Smooth muscle cell (in vitro differentiated cells): ENCODE data around the gene CGB3. TPM values are rescaled to one million over a fixed set of nuclear protein-coding genes. Genes with fewer than 3 reads are reported as not detected.

Experiments
- DNase-seq: peaks from one replicate; lab custom pipeline; 2025; ENCODE audit not compliant: unreplicated experiment; lab: John Stamatoyannopoulos, UW
- H2AFZ ChIP-seq: fragments of 200-600 bp; sonication (generic); 2 replicates; pipeline ENCODE4 v1.6.0; 2016; ENCODE audit warnings: antibody characterized with exemption, low read depth, mild to moderate bottlenecking
- H3F3A ChIP-seq: fragments of 200-600 bp; sonication (generic); 2 replicates; pipeline ENCODE4 v1.6.0; 2017; ENCODE audit warnings: antibody characterized with exemption, low read depth
- H3K27ac ChIP-seq: fragments of 200-600 bp; sonication (generic); 2 replicates; pipeline ENCODE4 v1.5.1; 2016; ENCODE audit warnings: low read depth, mild to moderate bottlenecking
- H3K27me3 ChIP-seq: fragments of 200-600 bp; sonication (generic); 2 replicates; pipeline ENCODE4 v1.6.1; 2016; ENCODE audit warnings: low read depth, mild to moderate bottlenecking
- H3K36me3 ChIP-seq: fragments of 200-600 bp; sonication (generic); 2 replicates; pipeline ENCODE4 v1.5.1; 2016; ENCODE audit warnings: low read depth
- H3K4me1 ChIP-seq: fragments of 200-600 bp; sonication (generic); 2 replicates; pipeline ENCODE4 v1.5.1; 2016; ENCODE audit warnings: low read depth
- H3K4me2 ChIP-seq: fragments of 200-600 bp; sonication (generic); 2 replicates; pipeline ENCODE4 v1.6.0; 2016; ENCODE audit warnings: mild to moderate bottlenecking
- H3K4me3 ChIP-seq: fragments of 200-600 bp; sonication (generic); 2 replicates; pipeline ENCODE4 v1.5.1; 2016; ENCODE audit warnings: mild to moderate bottlenecking
- H3K79me2 ChIP-seq: fragments of 200-600 bp; sonication (generic); 2 replicates; pipeline ENCODE4 v1.6.0; 2016; ENCODE audit warnings: low read depth, mild to moderate bottlenecking
- H3K9ac ChIP-seq: fragments of 200-600 bp; sonication (generic); 2 replicates; pipeline ENCODE4 v1.6.0; 2016; ENCODE audit warnings: low read depth
- H3K9me3 ChIP-seq: fragments of 200-600 bp; sonication (generic); replicated peaks from 2 replicates; pipeline ENCODE4 v1.5.1; 2016; ENCODE audit warnings: low read depth
- H4K20me1 ChIP-seq: fragments of 200-600 bp; sonication (generic); 2 replicates; pipeline ENCODE4 v1.6.0; 2016; ENCODE audit warnings: low read depth
- WGBS: methylation state at CpG from one replicate; pipeline ENCODE4 v1.1.7; 2016; ENCODE audit warnings: low lambda C conversion rate; 5-methylcytosine and 5-hydroxymethylcytosine counted together
- polyA plus RNA-seq: library from polyadenylated mRNA; unstranded; fragments of >200 nt; fragmentation: Nextera tagmentation; extraction: Ambion mirVana; gene quantifications from 2 replicates; pipeline ENCODE4 v1.2.1, GENCODE V29; 2016
- total RNA-seq: library from RNA; depleted of rRNA; stranded (reverse); fragments of >200 nt; gene quantifications from 2 replicates; pipeline ENCODE4 v1.2.3, GENCODE V29; 2014
- TF ChIP-seq, protein P1 (sequence below): fragments of 200-600 bp; sonication (generic); IDR thresholded peaks from 2 replicates; pipeline ENCODE4 v1.5.1; 2017; ENCODE audit warnings: borderline replicate concordance, mild to moderate bottlenecking, antibody characterized with exemption; ENCODE audit not compliant: insufficient read depth, poor library complexity, severe bottlenecking

The CGB3 gene
- total and polyA plus RNA-seq, 2 experiments from 2014 or later, result 0.45 TPM; not detected in 1

DNA sequence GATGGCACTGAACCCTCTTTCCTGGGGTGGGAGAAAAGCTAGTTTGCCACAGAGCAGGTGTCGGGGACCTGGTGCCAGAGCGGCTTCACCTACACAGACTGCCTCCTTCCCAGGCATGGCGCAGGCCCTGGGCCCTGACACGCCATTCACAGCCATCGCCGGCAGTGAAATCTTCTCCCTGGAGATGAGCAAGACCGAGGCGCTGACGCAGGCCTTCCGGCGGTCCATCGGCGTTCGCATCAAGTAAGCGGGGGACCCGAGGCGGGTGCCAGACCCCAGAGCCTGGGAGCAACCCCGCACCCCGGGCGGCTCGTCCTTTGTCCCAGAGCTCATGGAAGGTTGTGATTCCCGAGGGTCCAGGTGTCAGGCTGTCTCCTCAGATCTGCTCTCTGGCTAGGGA, 17.2 kb downstream of the CGB3 start:
- H3K36me3 ChIP-seq, result no peaks in the 10 kb centered on the region
- no peaks in the 10 kb centered on the region for H3K4me1 ChIP-seq
- DNase-seq, result no peak
- no peak overlapping the region for H2AFZ ChIP-seq
- H3K79me2 ChIP-seq, result no peaks in the 10 kb centered on the region
- H3K27me3 ChIP-seq, result no peaks in the 10 kb centered on the region
- H3K4me3 ChIP-seq, result no peak overlapping the region
- no peak overlapping the region for H3K27ac ChIP-seq
- no peaks in the 10 kb centered on the region for H3K9me3 ChIP-seq
- TF ChIP-seq, protein P1, sequence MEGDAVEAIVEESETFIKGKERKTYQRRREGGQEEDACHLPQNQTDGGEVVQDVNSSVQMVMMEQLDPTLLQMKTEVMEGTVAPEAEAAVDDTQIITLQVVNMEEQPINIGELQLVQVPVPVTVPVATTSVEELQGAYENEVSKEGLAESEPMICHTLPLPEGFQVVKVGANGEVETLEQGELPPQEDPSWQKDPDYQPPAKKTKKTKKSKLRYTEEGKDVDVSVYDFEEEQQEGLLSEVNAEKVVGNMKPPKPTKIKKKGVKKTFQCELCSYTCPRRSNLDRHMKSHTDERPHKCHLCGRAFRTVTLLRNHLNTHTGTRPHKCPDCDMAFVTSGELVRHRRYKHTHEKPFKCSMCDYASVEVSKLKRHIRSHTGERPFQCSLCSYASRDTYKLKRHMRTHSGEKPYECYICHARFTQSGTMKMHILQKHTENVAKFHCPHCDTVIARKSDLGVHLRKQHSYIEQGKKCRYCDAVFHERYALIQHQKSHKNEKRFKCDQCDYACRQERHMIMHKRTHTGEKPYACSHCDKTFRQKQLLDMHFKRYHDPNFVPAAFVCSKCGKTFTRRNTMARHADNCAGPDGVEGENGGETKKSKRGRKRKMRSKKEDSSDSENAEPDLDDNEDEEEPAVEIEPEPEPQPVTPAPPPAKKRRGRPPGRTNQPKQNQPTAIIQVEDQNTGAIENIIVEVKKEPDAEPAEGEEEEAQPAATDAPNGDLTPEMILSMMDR, result no peak
- 98% methylated on average over 22 of the region's 22 CpGs for WGBS
- H3F3A ChIP-seq, result no peaks in the 10 kb centered on the region
- H4K20me1 ChIP-seq, result no peaks in the 10 kb centered on the region
- H3K4me2 ChIP-seq, result no peak overlapping the region
- no peak overlapping the region for H3K9ac ChIP-seq

DNA sequence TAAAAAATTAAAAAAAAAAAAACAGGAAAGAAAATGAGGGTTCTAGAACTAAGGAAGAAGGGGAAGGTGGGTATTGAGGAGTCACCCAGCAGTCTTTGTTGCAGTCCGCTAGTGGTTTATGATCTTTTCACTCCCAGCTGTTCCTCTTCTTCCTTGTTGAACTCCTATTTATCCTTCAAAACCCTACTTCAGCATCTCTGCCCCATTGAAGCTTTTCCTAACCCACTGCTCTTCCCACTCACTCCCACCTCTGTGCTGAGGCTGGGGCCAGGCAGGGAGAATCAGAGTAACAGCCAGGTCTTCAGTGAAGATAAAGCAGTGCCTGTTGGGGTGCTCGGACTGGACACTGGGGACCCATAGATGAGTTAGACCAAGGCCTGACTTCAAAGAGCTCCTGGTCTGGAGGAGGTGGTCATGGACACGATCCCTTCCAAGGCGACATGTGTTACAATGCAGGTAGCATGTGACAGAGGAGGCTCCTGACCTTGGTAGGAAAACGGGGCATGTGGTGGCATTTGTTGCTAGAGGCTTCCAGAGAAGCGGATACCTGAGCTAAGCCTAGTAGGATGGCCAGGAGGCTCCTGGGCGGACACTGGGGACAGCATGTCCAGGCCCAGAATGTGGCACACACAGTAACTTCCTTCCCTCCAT, 19.0 kb downstream of the CGB3 start:
- Histone ChIP-seq H3K27ac (no peak overlapping the region), H3K27me3 (no peaks in the 10 kb centered on the region), H4K20me1 (peaks cover 5% of the 10 kb centered on the region), H3K36me3 (no peaks in the 10 kb centered on the region), H3K79me2 (no peaks in the 10 kb centered on the region), H3F3A (no peaks in the 10 kb centered on the region), H3K4me3 (no peak overlapping the region), H3K9ac (no peak overlapping the region), H3K4me2 (no peak overlapping the region), H3K9me3 (no peaks in the 10 kb centered on the region), H3K4me1 (no peaks in the 10 kb centered on the region), H2AFZ (no peak overlapping the region)
- 97% methylated on average over 7 of the region's 7 CpGs for WGBS
- DNase-seq, result no peak
- TF ChIP-seq, protein P1, result no peak

DNA sequence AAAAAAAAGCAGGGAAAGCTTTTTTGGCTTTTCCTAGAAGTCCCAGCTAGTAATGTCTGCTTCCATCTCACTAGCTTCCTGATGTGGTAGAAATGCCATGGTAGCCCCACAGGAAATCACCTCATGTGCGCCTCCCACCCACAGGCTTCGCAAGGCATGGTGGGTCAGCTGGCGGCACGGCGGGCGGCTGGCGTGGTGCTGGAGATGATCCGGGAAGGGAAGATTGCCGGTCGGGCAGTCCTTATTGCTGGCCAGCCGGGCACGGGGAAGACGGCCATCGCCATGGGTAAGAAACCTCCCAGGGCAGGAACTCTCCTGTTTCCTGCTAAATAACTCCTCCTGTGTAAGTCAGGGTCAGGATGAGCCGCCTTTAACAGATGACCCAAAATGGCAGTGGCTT, 20.0 kb downstream of the CGB3 start:
- H3K4me3 ChIP-seq, result no peak overlapping the region
- H3F3A ChIP-seq, result no peaks in the 10 kb centered on the region
- no peaks in the 10 kb centered on the region for H3K36me3 ChIP-seq
- no peak overlapping the region for H3K4me2 ChIP-seq
- H3K9ac ChIP-seq, result no peak overlapping the region
- no peaks in the 10 kb centered on the region for H3K79me2 ChIP-seq
- no peak overlapping the region for H2AFZ ChIP-seq
- H3K27me3 ChIP-seq, result no peaks in the 10 kb centered on the region
- no peak for DNase-seq
- TF ChIP-seq, protein P1, result no peak
- no peak overlapping the region for H3K27ac ChIP-seq
- no peaks in the 10 kb centered on the region for H3K4me1 ChIP-seq
- no peaks in the 10 kb centered on the region for H3K9me3 ChIP-seq
- 98% methylated on average over 15 of the region's 15 CpGs for WGBS
- peaks cover 5% of the 10 kb centered on the region for H4K20me1 ChIP-seq
